KOPT-K1 (cell line): ENCODE results near the gene PHOSPHO2.
"Not testable (repeated sequence)": the region's sequence is repeated elsewhere in the genome, so short reads cannot be mapped to it uniquely, and the experiment has no call there.

Source experiments
- H3K27ac ChIP-seq: fragments of 200-600 bp; sonication (generic); 2 replicates; pipeline ENCODE4 v1.5.1; 2016; ENCODE audit warnings: antibody characterized with exemption, mild to moderate bottlenecking, low read depth, low read length; ENCODE audit not compliant: poor library complexity, severe bottlenecking
- H3K36me3 ChIP-seq: fragments of 200-600 bp; sonication (generic); 2 replicates; pipeline ENCODE4 v1.5.1; 2017; ENCODE audit warnings: antibody characterized with exemption, mild to moderate bottlenecking, low read length, moderate library complexity; ENCODE audit not compliant: insufficient read depth
- H3K9me3 ChIP-seq: fragments of 200-600 bp; sonication (generic); 2 replicates; pipeline ENCODE4 v1.5.1; 2017; ENCODE audit warnings: antibody characterized with exemption, low read length, mild to moderate bottlenecking; ENCODE audit not compliant: insufficient read depth, poor library complexity, severe bottlenecking

PHOSPHO2 gene

DNA sequence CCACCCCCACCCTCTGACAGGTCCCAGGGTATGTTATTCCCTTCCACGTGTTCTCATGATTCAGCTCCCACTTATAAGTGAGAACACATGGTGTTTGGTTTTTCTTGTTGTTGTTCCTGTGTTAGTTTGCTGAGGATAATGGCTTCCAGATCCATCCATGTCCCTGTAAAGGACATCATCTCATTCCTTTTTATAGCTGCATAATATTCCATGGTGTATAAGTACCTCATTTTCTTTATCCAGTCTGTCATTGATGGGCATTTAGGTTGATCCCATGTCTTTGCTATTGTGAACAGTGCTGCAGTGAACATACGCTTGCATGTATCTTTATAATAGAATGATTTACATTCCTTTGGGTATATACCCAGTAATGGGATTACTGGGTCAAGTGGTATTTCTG is 4.9 kb downstream of the PHOSPHO2 start:
- peaks cover 11% of the 10 kb centered on the region for H3K36me3 ChIP-seq
- H3K27ac ChIP-seq, H3K9me3 ChIP-seq: not testable (repeated sequence)

DNA sequence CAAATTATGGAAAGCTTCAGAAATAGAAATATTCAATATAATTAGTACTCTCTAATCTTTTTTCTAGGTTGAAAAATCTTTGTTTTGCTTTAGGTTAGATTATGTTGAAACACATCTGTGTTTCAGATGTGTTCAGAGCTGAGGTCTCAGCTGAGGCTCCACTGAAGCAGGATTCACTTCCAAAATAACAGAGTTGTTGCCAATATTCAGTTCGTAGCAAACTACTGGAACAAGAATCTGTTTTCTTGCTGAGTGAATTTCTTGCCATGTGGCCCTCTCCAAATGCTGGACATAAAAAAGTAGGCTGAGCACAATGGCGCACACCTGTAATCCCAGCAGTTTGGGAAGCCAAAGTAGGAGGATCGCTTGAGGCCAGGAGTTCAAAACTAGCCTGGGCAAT is 8.7 kb downstream of the PHOSPHO2 start:
- Histone ChIP-seq H3K27ac (no peak overlapping the region), H3K9me3 (no peaks in the 10 kb centered on the region)

DNA sequence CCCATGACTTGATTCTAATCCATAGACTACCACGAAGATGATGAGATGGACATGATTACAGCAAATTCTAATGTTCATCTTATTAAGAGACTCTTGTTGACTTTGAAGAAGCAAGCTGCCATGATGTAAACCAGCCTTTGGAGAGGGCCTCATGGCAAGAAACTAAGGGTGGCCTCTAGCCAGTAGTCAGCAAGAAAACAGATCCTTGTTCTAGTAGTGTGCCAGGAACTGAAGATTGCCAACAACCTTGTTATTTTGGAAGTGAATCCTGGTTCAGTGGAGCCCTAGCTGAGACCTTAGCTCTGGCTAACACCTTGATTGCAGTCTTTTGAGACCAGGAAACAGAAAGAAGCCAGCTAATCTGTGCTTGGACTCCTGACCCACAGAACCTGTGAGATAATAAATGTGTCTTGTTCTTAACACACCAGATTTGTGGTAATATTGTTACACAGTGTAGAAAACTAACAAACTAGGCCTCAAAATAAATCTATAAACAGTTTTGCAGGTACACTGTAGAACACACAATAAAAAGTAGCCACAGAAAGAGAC is 10.0 kb downstream of the PHOSPHO2 start:
- Histone ChIP-seq H3K27ac (no peak overlapping the region), H3K9me3 (no peaks in the 10 kb centered on the region), H3K36me3 (peaks cover 7% of the 10 kb centered on the region)

More for the DNA sequence above, 8.7 kb downstream of the PHOSPHO2 start:
- H3K36me3 ChIP-seq, result peaks cover 11% of the 10 kb centered on the region

DNA sequence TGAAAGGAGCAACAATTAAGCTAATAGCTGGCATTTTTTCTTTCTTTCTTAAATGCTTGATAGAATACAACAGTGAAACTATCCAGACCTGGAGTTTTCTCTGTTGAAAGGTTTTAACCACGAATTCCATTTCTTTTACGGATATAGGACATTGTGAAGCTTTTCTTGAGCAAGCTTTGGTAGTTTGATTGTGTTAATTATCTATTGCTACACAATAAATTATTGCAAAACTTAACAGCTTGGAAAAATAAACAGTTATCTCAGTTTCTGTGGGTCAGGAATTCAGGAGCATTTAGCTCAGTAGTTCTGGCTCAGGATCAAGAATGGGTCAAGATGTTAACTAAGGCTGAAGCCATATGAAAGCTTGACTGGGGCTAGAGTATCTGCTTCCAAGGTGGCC is 11.7 kb downstream of the PHOSPHO2 start:
- no peaks in the 10 kb centered on the region for H3K9me3 ChIP-seq
- peaks cover 4% of the 10 kb centered on the region for H3K36me3 ChIP-seq
- no peak overlapping the region for H3K27ac ChIP-seq

DNA sequence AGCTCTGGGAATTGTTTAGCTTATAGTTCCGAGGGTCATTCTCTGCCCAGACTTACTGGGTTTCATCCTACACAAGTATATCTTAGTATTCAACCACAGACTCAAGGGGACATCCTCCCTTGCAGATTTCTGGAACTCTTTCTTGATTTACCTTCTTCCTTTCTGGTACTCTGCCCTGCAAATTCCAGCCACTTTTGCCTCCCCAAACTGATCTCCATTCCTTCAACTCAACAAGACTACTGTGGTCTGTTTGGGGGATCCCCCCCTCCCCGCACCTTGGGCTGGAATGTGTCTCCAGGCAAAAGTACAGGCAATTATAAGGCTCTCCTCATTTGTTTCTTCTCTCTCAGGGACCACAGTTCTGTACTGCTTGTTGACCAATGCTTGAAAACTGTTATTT is 13.4 kb downstream of the PHOSPHO2 start:
- Histone ChIP-seq H3K9me3 (peaks cover 14% of the 10 kb centered on the region), H3K36me3 (no peaks in the 10 kb centered on the region), H3K27ac (no peak overlapping the region)

DNA sequence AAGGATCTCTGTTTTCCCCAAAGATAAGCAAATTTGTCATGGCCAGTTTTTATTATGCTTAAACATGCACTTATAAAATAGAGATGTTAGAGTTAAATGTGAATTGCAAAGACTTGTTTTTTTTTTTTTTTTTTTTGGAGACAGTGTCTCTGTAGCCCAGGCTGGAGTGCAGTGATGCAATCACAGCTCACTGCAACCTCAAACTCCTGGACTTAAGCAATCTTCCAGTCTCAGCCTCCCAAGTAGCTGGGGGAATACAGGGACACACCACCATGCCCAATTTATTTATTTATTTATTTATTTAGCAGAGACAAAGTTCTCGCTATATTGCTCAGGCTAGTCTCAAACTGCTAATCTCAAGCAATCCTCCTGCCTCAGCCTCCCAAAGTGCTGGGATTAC is 15.1 kb downstream of the PHOSPHO2 start:
- H3K9me3 ChIP-seq, result peaks cover 14% of the 10 kb centered on the region
- no peak overlapping the region for H3K27ac ChIP-seq
- H3K36me3 ChIP-seq, result no peaks in the 10 kb centered on the region

DNA sequence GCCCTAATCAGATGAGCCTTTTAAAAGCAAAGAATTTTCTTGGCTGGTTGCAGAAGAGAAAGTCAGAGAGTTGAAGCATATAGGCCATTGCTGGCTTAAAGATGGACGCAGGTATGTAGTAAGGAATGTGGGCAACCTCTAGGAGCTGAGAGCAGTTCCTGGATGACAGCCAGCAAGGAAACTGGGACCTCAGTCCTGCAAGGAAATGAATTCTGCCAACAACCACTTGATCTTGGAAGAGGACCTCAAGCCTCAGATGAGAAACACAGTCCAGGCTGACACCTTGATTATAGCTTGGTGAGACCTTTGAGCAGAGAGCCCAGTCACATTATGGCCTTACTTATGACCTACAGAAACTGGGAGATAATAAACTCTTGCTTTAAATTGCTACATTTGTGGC is 15.7 kb downstream of the PHOSPHO2 start:
- peaks cover 14% of the 10 kb centered on the region for H3K9me3 ChIP-seq
- no peak overlapping the region for H3K27ac ChIP-seq
- H3K36me3 ChIP-seq, result no peaks in the 10 kb centered on the region

DNA sequence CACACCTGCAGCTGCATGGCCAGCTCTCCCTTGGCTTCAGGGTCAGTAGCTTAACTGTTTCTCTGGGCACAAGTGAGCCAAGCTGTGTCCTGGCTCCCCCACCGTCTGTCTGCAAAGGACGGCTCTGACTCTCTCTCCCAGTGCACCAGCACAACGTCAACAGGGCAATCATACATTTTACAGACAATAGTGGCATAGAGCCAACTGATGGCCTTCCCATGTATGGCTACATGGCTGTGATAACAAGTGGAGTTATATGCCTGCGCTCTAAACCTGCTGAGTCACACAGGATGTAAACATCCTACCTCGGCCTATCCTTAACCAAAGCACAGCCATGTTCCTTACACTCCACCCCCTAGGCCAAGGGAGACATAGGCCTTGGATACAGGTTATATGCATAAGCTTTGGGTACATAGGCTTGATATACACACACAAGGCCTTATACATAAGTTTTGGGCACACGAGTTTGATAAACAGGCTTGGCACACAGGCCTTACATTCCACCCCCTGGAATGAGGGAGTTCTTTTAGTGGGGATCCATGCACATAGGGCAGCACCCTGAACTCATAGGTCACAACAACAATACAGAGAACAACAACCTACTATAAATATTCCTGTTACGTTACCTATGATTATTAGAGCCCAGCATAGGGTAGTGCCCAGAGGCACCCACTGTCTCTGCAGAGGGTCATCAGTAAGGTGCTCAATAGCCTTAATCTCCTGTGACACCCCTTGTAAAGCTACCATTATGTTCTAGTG is 17.7 kb downstream of the PHOSPHO2 start:
- Histone ChIP-seq H3K36me3 (no peaks in the 10 kb centered on the region), H3K9me3 (peaks cover 14% of the 10 kb centered on the region), H3K27ac (no peak overlapping the region)

DNA sequence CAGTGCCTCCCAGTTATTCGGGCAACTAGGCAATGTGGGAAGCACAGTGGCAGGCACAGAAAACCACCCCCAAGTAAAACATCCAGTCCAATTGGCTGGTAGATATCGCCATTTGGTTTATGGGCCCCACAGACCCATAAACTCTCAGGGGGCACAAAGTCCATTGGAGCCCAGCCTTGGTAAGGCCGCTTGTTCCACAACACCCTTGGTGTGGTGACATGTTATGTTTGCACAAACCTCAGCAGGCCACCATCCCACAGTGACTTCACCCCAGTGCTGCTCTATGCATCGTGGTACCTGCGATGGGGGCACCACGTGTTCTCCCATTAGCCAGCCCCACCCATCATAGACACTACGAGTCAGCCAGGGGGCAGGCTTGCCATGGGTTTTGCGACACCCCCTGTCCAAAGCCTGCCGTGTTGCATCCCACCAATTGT is 18.5 kb downstream of the PHOSPHO2 start:
- H3K27ac ChIP-seq, result no peak overlapping the region
- H3K9me3 ChIP-seq, result peaks cover 14% of the 10 kb centered on the region
- H3K36me3 ChIP-seq, result no peaks in the 10 kb centered on the region

DNA sequence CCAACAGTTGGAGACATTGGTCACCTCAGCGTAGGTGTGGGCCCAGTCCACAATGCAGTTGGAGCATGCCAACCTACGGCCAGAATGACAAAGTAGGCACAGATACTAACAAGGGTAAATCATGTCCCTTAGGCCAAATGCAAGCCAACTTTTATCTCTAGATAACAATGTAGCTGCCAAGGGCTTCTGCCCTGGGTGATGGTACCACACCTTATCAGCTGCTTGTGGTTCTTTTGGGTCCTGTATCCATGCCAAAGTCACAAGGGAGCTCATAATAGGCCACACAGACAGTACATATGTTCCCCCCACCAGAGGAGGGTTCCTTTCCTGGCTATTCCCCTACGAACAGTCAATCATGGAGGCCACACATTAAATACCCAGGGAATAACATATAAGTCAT is 19.1 kb downstream of the PHOSPHO2 start:
- H3K36me3 ChIP-seq, result no peaks in the 10 kb centered on the region
- H3K27ac ChIP-seq, result no peak overlapping the region
- H3K9me3 ChIP-seq, result peaks cover 14% of the 10 kb centered on the region

DNA sequence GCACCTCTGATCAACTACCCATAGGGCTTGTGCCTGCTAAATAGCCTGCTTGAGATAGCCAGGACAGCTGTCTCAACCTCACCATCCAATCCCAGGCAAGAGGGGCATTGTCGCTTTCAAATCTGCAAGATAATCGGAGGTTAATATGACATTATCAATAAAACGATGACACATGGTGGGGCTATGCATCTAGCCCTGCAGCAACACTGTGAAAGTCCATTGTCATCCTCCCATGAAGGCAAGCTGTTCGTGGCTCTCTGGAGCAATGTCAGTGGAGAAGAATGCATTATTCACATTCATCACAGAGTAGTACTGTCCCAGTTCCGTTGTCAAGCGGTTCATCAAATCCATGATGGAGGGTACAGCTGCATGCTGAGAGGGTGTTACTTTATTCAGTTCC is 20.4 kb downstream of the PHOSPHO2 start:
- Histone ChIP-seq H3K9me3 (peaks cover 14% of the 10 kb centered on the region), H3K27ac (no peak overlapping the region), H3K36me3 (no peaks in the 10 kb centered on the region)

DNA sequence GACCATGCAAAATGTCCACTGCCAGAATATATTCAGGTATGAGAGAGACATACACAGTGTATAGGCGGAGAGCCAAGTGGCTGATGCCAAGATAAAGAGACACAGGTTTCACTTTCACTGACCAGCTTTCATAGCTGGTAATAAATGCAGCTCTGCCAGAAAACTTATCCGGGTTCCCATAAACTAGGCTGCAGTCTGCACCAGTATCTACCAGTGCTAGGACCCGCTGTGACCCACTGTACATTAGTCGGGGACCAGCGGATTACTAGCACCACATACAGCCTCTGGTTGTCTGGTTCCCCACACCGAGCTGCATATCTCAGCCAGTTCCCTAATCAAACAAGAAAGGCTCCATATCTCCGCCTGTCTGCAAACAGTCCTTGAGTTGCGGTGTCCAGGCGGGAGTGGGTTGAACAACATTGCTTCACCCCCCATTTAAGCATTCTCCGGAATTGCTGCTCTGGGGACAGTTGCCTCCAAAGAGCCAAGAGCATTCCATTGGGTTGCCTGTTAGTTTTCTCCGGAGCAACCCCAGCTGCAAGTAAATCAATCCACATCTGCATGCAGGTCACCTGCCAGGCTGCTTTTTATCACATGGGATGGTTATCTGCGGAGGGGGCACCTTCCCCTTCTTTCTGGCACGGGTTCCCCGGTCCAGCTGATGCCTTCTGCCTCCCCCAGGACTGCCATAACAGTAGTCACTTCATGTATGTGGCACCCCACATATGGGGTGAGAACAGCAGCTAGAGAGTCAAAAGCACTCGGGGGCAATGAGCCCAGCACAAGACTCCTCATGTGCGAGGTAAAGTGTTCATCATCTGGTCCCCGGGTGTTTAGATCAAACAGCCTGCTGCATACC is 21.3 kb downstream of the PHOSPHO2 start:
- Histone ChIP-seq H3K27ac (no peak overlapping the region), H3K9me3 (peaks cover 14% of the 10 kb centered on the region), H3K36me3 (no peaks in the 10 kb centered on the region)

DNA sequence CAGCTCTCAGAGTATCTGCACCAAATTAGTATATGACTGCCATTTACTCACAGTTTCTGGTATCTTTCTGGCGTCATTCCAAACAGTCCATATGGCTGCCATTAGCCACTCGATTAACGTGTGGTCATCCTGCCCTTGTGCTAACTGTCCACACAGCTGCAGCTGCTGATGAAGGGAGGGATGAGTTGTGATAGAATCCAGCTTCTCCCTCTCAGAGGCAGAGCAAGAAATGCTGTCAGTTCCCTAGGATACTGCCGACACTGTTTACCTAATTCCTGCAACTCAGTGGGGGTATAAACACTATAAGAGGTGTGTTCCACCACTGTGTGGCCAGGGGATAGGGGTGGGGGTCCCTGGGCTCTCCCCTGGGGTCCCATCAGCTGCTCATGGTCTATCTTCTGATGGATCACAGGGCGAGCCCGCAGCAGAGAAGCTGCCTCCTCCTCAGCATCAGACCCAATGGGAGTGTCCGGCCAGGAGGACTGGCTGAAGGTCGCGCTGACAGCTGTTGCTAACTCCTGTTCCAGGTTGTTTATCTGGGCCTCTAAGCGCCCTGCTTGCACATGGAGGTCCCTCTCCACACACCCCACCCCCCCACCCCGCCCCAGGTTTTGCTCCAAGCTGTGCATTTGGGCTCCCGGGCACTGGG is 22.1 kb downstream of the PHOSPHO2 start:
- no peak overlapping the region for H3K27ac ChIP-seq
- H3K9me3 ChIP-seq, result peaks cover 12% of the 10 kb centered on the region
- no peaks in the 10 kb centered on the region for H3K36me3 ChIP-seq

DNA sequence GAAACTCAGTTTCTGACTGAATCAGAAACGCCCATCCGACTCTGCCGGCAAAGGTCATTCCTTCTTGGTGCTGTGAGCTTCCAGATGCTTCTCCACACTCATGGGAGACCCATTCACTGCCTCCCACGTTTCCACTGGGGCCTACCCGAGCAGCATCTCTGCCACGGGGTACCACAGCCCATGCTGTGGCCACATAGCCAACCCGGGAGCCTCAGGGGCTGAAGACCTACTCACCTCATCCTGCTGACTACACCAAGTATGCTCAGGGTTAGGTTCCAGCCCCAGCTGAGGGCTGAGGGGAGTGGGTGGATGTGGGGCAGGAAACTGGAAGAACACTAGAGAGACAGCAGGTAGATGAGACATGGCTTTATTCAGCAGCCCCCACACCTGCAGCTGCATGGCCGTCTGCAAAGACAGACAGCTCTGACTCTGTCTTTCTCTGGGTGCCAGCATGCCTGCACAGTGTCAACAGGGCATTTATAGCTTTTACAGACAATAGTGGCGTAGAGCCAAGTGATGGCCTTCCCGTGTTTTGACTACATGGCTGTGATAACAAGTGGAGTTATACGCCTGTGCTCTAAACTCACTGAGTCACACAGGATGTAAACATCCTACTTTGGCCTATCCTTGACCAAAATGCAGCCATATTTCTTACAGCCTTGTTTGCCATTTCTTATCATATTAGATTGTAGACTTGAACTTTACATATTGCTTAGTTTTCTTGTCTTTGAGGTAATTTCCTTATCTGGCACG is 22.8 kb downstream of the PHOSPHO2 start:
- H3K9me3 ChIP-seq, result peaks cover 4% of the 10 kb centered on the region
- H3K36me3 ChIP-seq, result no peaks in the 10 kb centered on the region
- no peak overlapping the region for H3K27ac ChIP-seq
